Spleen (tissue), 11 donors: Measurements from ENCODE around the gene EBF4. TPM values are rescaled to one million over a fixed set of nuclear protein-coding genes. Genes with fewer than 3 reads are reported as not detected.
"Not testable (repeated sequence)": the region's sequence is repeated elsewhere in the genome, so short reads cannot be mapped to it uniquely, and the experiment has no call there.

Experiments
- DNase-seq: peaks from one replicate; pipeline ENCODE4 v3.0.0-alpha.2; 2020
- H3K27ac ChIP-seq, 8 donors: fragments of 200-600 bp; sonication (generic) in 7 of 8; 1 replicate in 4 of 8; 2 replicates in 4 of 8; pipeline versions ENCODE4 v1.5.0 to v1.8.0; 2016 to 2021; ENCODE audit warnings: inconsistent platforms in 4 of 8, mild to moderate bottlenecking in 4 of 8, moderate library complexity in 1 of 8
- H3K27me3 ChIP-seq, 7 donors: fragments of 200-600 bp; sonication (generic) in 6 of 7; replicated peaks in 1 of 7; 1 replicate in 4 of 7; 2 replicates in 3 of 7; pipeline versions ENCODE4 v1.5.0 to v1.8.0; 2016 to 2021; ENCODE audit warnings: inconsistent platforms in 3 of 7, mild to moderate bottlenecking in 1 of 7
- H3K36me3 ChIP-seq, 6 donors: fragments of 200-600 bp; sonication (generic) in 5 of 6; 1 replicate in 4 of 6; 2 replicates in 2 of 6; pipeline versions ENCODE4 v1.5.0 to v1.8.0; 2016 to 2021; ENCODE audit warnings: inconsistent platforms in 2 of 6
- H3K4me1 ChIP-seq, 6 donors: fragments of 200-600 bp; sonication (generic) in 5 of 6; 1 replicate in 3 of 6; 2 replicates in 3 of 6; pipeline versions ENCODE4 v1.5.0 to v1.8.0; 2016 to 2021; ENCODE audit warnings: inconsistent platforms in 3 of 6
- H3K4me3 ChIP-seq, 8 donors: fragments of 200-600 bp; sonication (generic) in 7 of 8; 1 replicate in 4 of 8; 2 replicates in 4 of 8; pipeline versions ENCODE4 v1.5.0 to v1.8.0; 2016 to 2021; ENCODE audit warnings: inconsistent platforms in 4 of 8, mild to moderate bottlenecking in 4 of 8, moderate library complexity in 2 of 8
- H3K9me3 ChIP-seq, 8 donors: fragments of 200-600 bp; sonication (generic) in 7 of 8; 1 replicate in 4 of 8; 2 replicates in 4 of 8; pipeline versions ENCODE4 v1.5.0 to v1.8.0; 2016 to 2021; ENCODE audit warnings: inconsistent platforms in 4 of 8
- CTCF ChIP-seq, 11 experiments: fragments of 200-600 bp in 7 of 11; fragments of 450-650 bp in 4 of 11; sonication (generic) in 4 of 11; IDR thresholded peaks in 8 of 11; conservative IDR thresholded peaks in 3 of 11; 1 replicate in 7 of 11; 2 replicates in 4 of 11; pipeline versions ENCODE4 v1.4.0 to v1.8.0; 2016 to 2021; ENCODE audit warnings: antibody characterized with exemption in 11 of 11, inconsistent platforms in 4 of 11, mild to moderate bottlenecking in 1 of 11
- POLR2A ChIP-seq, 3 donors: fragments of 450-650 bp; IDR thresholded peaks; one replicate each; pipeline ENCODE4 v1.5.1; 2017; ENCODE audit warnings: antibody characterized with exemption in 3 of 3, mild to moderate bottlenecking in 1 of 3
- POLR2AphosphoS5 ChIP-seq, 3 donors: sonication (generic); formaldehyde crosslinking; IDR thresholded peaks; one replicate each; pipeline ENCODE4 v1.5.1; 2017; ENCODE audit warnings: antibody characterized with exemption in 3 of 3
- WGBS, 5 donors: extraction: QIAGEN DNeasy Blood & Tissue Kit in 3 of 5; methylation state at CpG; one replicate each; pipeline versions ENCODE4 v1.1.5 to v1.1.7; 2013 to 2018; 5-methylcytosine and 5-hydroxymethylcytosine counted together
- intact Hi-C: fragments of 100-400 bp; cut with DNase I; formaldehyde crosslinking; loops from one replicate; pipeline ENCODE4 v1.15.0; 2023; ENCODE audit warnings: low total_unique reads
- polyA plus RNA-seq, 3 donors: library from polyadenylated mRNA; stranded (reverse); fragments of 200-250 nt; gene quantifications; one replicate each; pipeline ENCODE4 v1.2.1, GENCODE V29; 2013
- total RNA-seq, 7 donors: library from RNA; depleted of rRNA in 3 of 7; stranded (reverse); fragments of >200 nt in 3 of 7; fragmentation: NEBNext Ultra II Directional in 4 of 7; extraction: Animal tissue kit (Norgen Biotek cat#: 25700) in 4 of 7; gene quantifications; one replicate each; pipeline versions ENCODE4 v1.1.0 to v1.2.1, GENCODE V29; 2016 to 2021
- donor health status: healthy with polysubstance abuse.
- donor health status: DM: no; HTN: no; CAD: no; lungs with moderate emphysema.
- donor health status: DM: no; HTN: no; CAD: no.
- donor health status: Bipolar disorder and iron deficiency.
- donor health status: healthy.
- donor health status: DM: no; HTN: no; CAD: no.
- donor health status: DM: yes; HTN: yes; CAD: no.

Gene EBF4
- total and polyA plus RNA-seq, 10 donors, result 2.5 to 19.2 (median 6.4) TPM

DNA sequence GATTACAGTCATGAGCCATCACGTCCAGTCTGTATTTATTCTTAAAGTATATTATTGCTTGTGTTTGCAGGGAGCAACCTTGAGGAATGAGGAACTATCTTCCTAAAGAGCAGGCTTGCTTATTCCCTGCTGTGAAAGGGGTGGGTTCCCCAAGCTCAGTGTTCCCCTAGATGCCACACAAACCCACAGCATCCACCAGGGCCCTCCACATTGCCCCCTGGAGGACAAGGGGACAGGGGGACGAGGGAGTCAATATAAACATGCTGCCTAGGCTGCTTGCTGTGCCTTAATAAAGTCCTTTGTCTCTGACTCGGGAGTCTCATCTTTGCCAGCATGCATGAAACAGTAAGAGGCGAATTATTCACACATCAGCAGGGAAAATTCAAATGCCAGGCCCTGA, 20.6 kb upstream of the EBF4 start:
- Histone ChIP-seq H3K9me3 (no peaks in the 10 kb centered on the region), H3K4me1 (no peaks in the 10 kb centered on the region), H3K36me3 (no peaks in the 10 kb centered on the region), H3K27me3 (peaks cover 0 to 27% (median 0%) of the 10 kb centered on the region in 7 donors), H3K27ac (no peak overlapping the region), H3K4me3 (no peak overlapping the region)
- peak; percentile 9 for DNase-seq
- WGBS, 5 donors, result 23 to 39% (median 36%) methylated on average over 4 of the region's 4 CpGs
- intact Hi-C loops, result no loop called here
- TF ChIP-seq CTCF (IDR thresholded peaks at IDR 0.05 in 8 of 11, conservative IDR thresholded peaks at IDR 0.05 in 3 of 11), result peak in 1 of 11 experiments; percentile 13
- TF ChIP-seq POLR2AphosphoS5 (IDR thresholded peaks at IDR 0.05), result no peak

- no peak for DNase-seq
- Histone ChIP-seq H3K9me3 (no peaks in the 10 kb centered on the region), H3K27ac (no peak overlapping the region), H3K4me1 (no peaks in the 10 kb centered on the region), H3K36me3 (no peaks in the 10 kb centered on the region), H3K4me3 (no peak overlapping the region), H3K27me3 (peaks cover 0 to 27% (median 0%) of the 10 kb centered on the region in 7 donors)
- TF ChIP-seq CTCF (IDR thresholded peaks at IDR 0.05 in 8 of 11, conservative IDR thresholded peaks at IDR 0.05 in 3 of 11) (no peak), POLR2AphosphoS5 (IDR thresholded peaks at IDR 0.05) (no peak), POLR2A (IDR thresholded peaks at IDR 0.05) (no peak)
- 58 to 86% (median 75%) methylated on average over 3 of the region's 3 CpGs for WGBS, 5 donors
- intact Hi-C loops, result no loop called here
Measured at GRCh38 chr20:2672446-2672845, 20.1 kb upstream of the EBF4 start.

- peaks cover 0 to 27% (median 0%) of the 10 kb centered on the region in 7 donors for H3K27me3 ChIP-seq
- intact Hi-C loops, result no loop called here
- DNase-seq, result no peak
- no peak overlapping the region for H3K27ac ChIP-seq
- no peaks in the 10 kb centered on the region for H3K36me3 ChIP-seq
- no peaks in the 10 kb centered on the region for H3K9me3 ChIP-seq
- H3K4me1 ChIP-seq, result no peaks in the 10 kb centered on the region
- 83 to 93% (median 90%) methylated on average over 4 of the region's 4 CpGs for WGBS, 5 donors
- H3K4me3 ChIP-seq, result no peak overlapping the region
- TF ChIP-seq POLR2A (IDR thresholded peaks at IDR 0.05) (no peak), POLR2AphosphoS5 (IDR thresholded peaks at IDR 0.05) (no peak), CTCF (IDR thresholded peaks at IDR 0.05 in 8 of 11, conservative IDR thresholded peaks at IDR 0.05 in 3 of 11) (no peak)
Measured at GRCh38 chr20:2673453-2673852, 19.1 kb upstream of the EBF4 start.

- Histone ChIP-seq H3K4me1 (peaks cover 0 to 4% (median 1%) of the 10 kb centered on the region in 6 donors), H3K27me3 (peaks cover 0 to 14% (median 0%) of the 10 kb centered on the region in 7 donors), H3K27ac (no peak overlapping the region), H3K4me3 (no peak overlapping the region), H3K9me3 (no peaks in the 10 kb centered on the region), H3K36me3 (no peaks in the 10 kb centered on the region)
- 58 to 68% (median 64%) methylated on average over 4 of the region's 4 CpGs for WGBS, 5 donors
- DNase-seq, result no peak
- TF ChIP-seq POLR2A (IDR thresholded peaks at IDR 0.05) (no peak), POLR2AphosphoS5 (IDR thresholded peaks at IDR 0.05) (no peak), CTCF (IDR thresholded peaks at IDR 0.05 in 8 of 11, conservative IDR thresholded peaks at IDR 0.05 in 3 of 11) (no peak)
- intact Hi-C loops, result loop anchor here (10.0 kb wide), 1 partner anchor 175 kb away; no protein-coding TSS in a partner anchor
Measured at GRCh38 chr20:2680046-2680445, 12.5 kb upstream of the EBF4 start.

DNA sequence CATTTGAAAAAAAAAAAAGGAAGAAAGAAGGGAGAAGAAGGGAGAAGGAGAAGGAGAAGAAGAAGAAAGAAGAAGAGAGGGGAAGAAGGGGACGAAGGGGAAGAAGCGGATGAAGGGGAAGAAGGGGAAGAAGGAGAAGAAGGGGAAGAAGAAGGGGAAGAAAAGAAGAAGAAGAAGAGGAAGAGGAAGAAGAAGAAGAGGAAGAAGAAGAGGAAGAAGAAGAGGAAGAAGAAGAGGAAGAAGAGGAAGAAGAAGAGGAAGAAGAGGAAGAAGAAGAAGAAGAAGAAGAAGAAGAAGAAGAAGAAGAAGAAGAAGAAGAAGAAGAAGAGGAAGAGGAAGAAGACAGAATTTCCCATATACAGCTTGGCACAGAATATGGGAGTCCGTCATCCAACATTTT, 10.5 kb upstream of the EBF4 start:
- H3K36me3 ChIP-seq, DNase-seq, H3K4me3 ChIP-seq, H3K27ac ChIP-seq, H3K9me3 ChIP-seq, H3K4me1 ChIP-seq: not testable (repeated sequence)
- intact Hi-C loops, result loop anchor here (10.0 kb wide), 1 partner anchor 173 kb away; no protein-coding TSS in a partner anchor
- 57 to 79% (median 66%) methylated on average over 3 of the region's 3 CpGs for whole genome bisulfite sequencing, 5 donors
- peaks cover 0 to 21% (median 6%) of the 10 kb centered on the region in 7 donors for H3K27me3 ChIP-seq

DNA sequence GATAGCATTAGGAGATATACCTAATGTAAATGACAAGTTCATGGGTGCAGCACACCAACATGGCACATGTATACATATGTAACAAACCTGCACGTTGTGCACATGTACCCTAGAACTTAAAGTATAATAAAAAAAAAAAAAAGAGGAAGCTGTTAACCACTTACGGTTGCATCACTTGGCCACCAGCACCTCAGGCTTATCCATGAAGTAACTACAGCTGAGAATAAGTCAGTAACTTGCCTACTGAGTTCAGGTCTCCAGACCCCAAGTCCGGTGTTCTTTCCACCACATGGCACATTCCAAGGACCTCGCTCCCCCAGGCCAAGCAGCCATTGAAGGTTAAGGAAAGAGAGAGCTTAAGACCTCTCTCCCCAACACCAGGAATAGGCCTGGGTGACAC, 7.8 kb upstream of the EBF4 start:
- peaks cover 0 to 40% (median 6%) of the 10 kb centered on the region in 7 donors for H3K27me3 ChIP-seq
- peak; percentile 16 for DNase-seq
- 29 to 58% (median 43%) methylated on average over 4 of the region's 4 CpGs for WGBS, 5 donors
- not testable (repeated sequence) for H3K36me3 ChIP-seq, H3K27ac ChIP-seq, H3K9me3 ChIP-seq, H3K4me3 ChIP-seq
- intact Hi-C loops, result loop anchor here (10.0 kb wide), 1 partner anchor 170 kb away; no protein-coding TSS in a partner anchor
- peaks cover 0 to 18% (median 11%) of the 10 kb centered on the region in 6 donors for H3K4me1 ChIP-seq
